Gastroesophageal sphincter (tissue), 4 donors: ENCODE measurements around the gene GUCA1A. TPM values are rescaled to one million over a fixed set of nuclear protein-coding genes. Genes with fewer than 3 reads are reported as not detected.
"Not testable (repeated sequence)": the region's sequence is repeated elsewhere in the genome, so short reads cannot be mapped to it uniquely, and the experiment has no call there.

Experiments
- ATAC-seq: fragments of 150-250 bp; one replicate; pipeline ENCODE4 v1.9.1; 2016; ENCODE audit warnings: mild to moderate bottlenecking, moderate library complexity
- H3K27ac ChIP-seq, 4 donors: fragments of 200-600 bp; sonication (generic) in 3 of 4; 1 replicate in 3 of 4; 2 replicates in 1 of 4; pipeline ENCODE4 v1.5.1; 2016 to 2019
- H3K27me3 ChIP-seq: fragments of 200-600 bp; sonication (generic); one replicate; pipeline ENCODE4 v1.5.1; 2019
- H3K36me3 ChIP-seq, 2 donors: fragments of 200-600 bp; sonication (generic); one replicate each; pipeline ENCODE4 v1.5.1; 2019; ENCODE audit warnings: control low read depth in 1 of 2
- H3K4me1 ChIP-seq, 3 donors: fragments of 200-600 bp; sonication (generic); 1 replicate in 2 of 3; 2 replicates in 1 of 3; pipeline ENCODE4 v1.5.1; 2016 to 2019; ENCODE audit warnings: control low read depth in 2 of 3
- H3K4me3 ChIP-seq, 2 donors: fragments of 200-600 bp; sonication (generic); one replicate each; pipeline ENCODE4 v1.5.1; 2019; ENCODE audit warnings: mild to moderate bottlenecking in 1 of 2, moderate library complexity in 1 of 2
- H3K9me3 ChIP-seq, 3 donors: fragments of 200-600 bp; sonication (generic); one replicate each; pipeline ENCODE4 v1.5.1; 2017 to 2019; ENCODE audit warnings: control low read depth in 2 of 3
- EP300 ChIP-seq: sonication (generic); formaldehyde crosslinking; IDR thresholded peaks from one replicate; pipeline ENCODE4 v1.6.1; 2017; ENCODE audit warnings: antibody characterized with exemption, mild to moderate bottlenecking
- POLR2A ChIP-seq, 2 donors: fragments of 450-650 bp; IDR thresholded peaks; one replicate each; pipeline ENCODE4 v1.6.1; 2017; ENCODE audit warnings: antibody characterized with exemption in 2 of 2, mild to moderate bottlenecking in 2 of 2, moderate library complexity in 1 of 2
- POLR2AphosphoS5 ChIP-seq: sonication (generic); formaldehyde crosslinking; IDR thresholded peaks from one replicate; pipeline ENCODE4 v1.6.1; 2017; ENCODE audit warnings: antibody characterized with exemption
- WGBS, 2 donors: methylation state at CpG; one replicate each; pipeline ENCODE4 v1.1.5; 2018; ENCODE audit warnings: low coverage in 1 of 2; 5-methylcytosine and 5-hydroxymethylcytosine counted together
- total RNA-seq, 4 donors: library from RNA; depleted of rRNA; stranded (reverse); fragments of >200 nt; gene quantifications; one replicate each; pipeline ENCODE4 v1.1.0, GENCODE V29; 2016
- TF ChIP-seq, protein P1 (sequence below), 4 experiments: fragments of 200-600 bp in 2 of 4; fragments of 450-650 bp in 2 of 4; sonication (generic) in 1 of 4; IDR thresholded peaks; one replicate each; pipeline ENCODE4 v1.5.1; 2017 to 2019; ENCODE audit warnings: antibody characterized with exemption in 4 of 4, mild to moderate bottlenecking in 2 of 4, moderate library complexity in 2 of 4

Gene GUCA1A
- total RNA-seq, 4 donors from 2014 or later, result 0.46 TPM; not detected in 3

DNA sequence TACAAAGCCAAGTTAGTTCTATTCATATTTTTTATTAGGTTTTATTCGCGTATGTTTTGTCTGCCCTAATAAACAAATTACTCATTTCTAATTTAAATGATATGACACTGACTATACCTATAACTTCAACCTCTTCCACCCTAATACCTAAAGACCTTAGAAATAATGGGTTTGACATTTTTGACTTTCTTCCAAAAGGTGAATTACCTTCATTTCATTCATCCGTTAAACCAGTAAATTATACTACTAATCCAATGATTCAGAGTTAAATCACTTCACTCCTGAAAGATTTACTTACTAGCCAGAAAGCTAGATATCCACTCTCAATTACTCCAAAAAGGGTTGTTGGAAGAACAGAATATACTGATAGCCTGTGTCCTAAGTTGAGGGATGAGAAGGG lies 39.3 kb downstream of the GUCA1A start:
- Histone ChIP-seq H3K27me3 (no peaks in the 10 kb centered on the region), H3K36me3 (peaks cover 8 to 64% of the 10 kb centered on the region in 2 donors), H3K4me1 (peaks cover 5 to 38% (median 6%) of the 10 kb centered on the region in 3 donors), H3K27ac (no peak overlapping the region), H3K4me3 (no peak overlapping the region), H3K9me3 (no peaks in the 10 kb centered on the region)
- TF ChIP-seq POLR2AphosphoS5, result no peak
- TF ChIP-seq, protein P1, sequence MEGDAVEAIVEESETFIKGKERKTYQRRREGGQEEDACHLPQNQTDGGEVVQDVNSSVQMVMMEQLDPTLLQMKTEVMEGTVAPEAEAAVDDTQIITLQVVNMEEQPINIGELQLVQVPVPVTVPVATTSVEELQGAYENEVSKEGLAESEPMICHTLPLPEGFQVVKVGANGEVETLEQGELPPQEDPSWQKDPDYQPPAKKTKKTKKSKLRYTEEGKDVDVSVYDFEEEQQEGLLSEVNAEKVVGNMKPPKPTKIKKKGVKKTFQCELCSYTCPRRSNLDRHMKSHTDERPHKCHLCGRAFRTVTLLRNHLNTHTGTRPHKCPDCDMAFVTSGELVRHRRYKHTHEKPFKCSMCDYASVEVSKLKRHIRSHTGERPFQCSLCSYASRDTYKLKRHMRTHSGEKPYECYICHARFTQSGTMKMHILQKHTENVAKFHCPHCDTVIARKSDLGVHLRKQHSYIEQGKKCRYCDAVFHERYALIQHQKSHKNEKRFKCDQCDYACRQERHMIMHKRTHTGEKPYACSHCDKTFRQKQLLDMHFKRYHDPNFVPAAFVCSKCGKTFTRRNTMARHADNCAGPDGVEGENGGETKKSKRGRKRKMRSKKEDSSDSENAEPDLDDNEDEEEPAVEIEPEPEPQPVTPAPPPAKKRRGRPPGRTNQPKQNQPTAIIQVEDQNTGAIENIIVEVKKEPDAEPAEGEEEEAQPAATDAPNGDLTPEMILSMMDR (IDR thresholded peaks at IDR 0.05), result no peak
- TF ChIP-seq EP300, result no peak
- no peak for TF ChIP-seq POLR2A (IDR thresholded peaks at IDR 0.05)
- ATAC-seq, result no peak
- 58 to 67% methylated on average over 3 of the region's 3 CpGs for WGBS, 2 donors

DNA sequence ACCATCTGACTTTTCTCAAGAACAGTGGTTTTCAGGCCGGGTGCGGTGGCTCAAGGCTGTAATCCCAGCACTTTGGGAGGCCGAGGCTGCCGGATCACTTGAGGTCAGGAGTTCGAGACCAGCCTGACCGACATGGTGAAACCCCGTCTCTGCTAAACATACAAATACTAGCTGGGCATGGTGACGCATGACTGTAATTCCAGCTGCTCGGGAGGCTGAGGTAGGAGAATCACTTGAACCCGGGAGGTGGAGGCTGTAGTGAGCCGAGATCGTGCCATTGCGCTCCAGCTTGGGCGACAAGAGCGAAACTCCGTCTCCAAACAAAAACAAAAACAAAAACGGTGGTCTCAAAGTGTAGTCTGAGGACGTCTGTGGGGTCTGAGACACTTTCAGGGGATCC lies 43.3 kb downstream of the GUCA1A start:
- H3K36me3 ChIP-seq, result peaks cover 0 to 27% of the 10 kb centered on the region in 2 donors
- H3K27me3 ChIP-seq, H3K27ac ChIP-seq, ATAC-seq, H3K9me3 ChIP-seq: not testable (repeated sequence)
- H3K4me1 ChIP-seq, result peaks cover 5 to 37% (median 6%) of the 10 kb centered on the region in 3 donors
- WGBS, 2 donors, result 53 to 82% methylated on average over 3 to 13 of the region's 18 CpGs
- H3K4me3 ChIP-seq, result peak overlapping the region in 1 of 2 donors; percentile 65

DNA sequence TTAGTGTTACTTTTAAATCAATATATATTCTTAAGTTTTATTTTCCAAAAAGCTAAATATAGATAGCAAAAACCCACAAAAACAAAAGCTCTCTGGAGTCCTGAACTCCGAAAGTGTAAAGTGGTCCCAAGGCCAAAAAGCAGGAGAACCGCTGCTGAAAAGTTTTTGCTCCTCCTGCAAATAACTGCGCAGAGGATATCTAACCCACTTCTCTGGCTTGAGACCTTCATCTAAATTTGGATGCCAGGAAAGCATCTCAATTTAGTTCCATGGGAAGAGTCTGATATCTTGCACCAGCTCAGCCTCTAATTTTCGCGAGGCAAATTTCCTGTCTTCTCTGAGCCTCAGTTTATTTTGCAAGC lies 44.0 kb downstream of the GUCA1A start:
- H3K4me1 ChIP-seq, result peaks cover 5 to 37% (median 6%) of the 10 kb centered on the region in 3 donors
- no peak for ATAC-seq
- H3K27ac ChIP-seq, result peak overlapping the region; percentile 48 to 83 (median 75)
- no peaks in the 10 kb centered on the region for H3K27me3 ChIP-seq
- TF ChIP-seq EP300 (no peak), POLR2A (IDR thresholded peaks at IDR 0.05) (no peak), POLR2AphosphoS5 (no peak)
- TF ChIP-seq, protein P1 (IDR thresholded peaks at IDR 0.05), result no peak
- WGBS, 2 donors, result 0 to 2% methylated on average over 5 of the region's 5 CpGs
- no peaks in the 10 kb centered on the region for H3K9me3 ChIP-seq
- peaks cover 0 to 21% of the 10 kb centered on the region in 2 donors for H3K36me3 ChIP-seq
- peak overlapping the region; percentile 65 to 84 for H3K4me3 ChIP-seq

DNA sequence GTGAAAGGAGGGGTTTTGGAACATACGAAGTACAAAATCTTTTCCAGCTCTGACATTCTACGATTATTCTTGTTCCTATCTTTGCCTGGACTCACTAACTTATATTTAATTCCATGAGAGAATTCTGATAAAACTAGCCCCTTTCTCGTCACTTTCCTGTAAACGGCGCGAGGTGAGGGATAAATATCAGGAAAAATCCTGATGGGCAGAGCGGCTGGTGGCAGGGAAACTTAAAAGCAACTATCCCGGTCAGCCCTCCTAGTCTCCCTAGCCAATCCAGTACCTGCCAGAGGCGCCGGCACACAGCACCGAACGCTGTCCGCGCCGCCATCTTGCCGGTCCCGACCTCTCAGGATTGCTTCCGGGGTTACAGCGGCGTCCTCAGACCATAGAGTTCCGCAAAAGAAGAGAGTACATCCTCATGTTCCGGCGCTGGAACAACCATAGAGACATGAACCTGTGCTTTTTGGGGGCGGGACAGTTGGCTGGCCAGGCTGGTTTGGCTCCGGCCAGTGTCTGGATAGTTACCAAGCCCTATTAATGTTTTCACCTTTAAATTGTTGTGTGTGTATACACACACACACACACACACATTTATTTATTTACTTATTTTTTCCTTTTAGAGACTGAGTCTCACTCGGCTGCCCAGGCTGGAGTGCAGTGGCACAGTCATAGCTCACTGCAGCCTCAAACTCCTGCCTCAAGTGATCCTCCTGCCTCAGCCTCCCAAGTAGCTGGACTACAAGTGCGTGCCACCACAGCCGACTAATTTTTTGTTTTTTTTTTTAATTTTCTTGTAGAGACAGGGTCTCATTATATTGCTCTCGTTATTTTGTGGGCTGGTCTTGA lies 44.6 kb downstream of the GUCA1A start, which contains the start of gene MRPS10:
MRPS10 (minus strand) TSS at position 343 of the 849 bp plus-strand sequence; CDS start at position 331, 12 bp downstream.
- H3K9me3 ChIP-seq, result no peaks in the 10 kb centered on the region
- H3K27ac ChIP-seq, result peak within 1 kb of the TSS; percentile 48 to 83 (median 75)
- H3K27me3 ChIP-seq, result no peaks in the 10 kb centered on the region
- TF ChIP-seq EP300 (no peak), POLR2AphosphoS5 (peak; percentile 95), POLR2A (IDR thresholded peaks at IDR 0.05) (peak; percentile 82 to 83)
- TF ChIP-seq, protein P1 (IDR thresholded peaks at IDR 0.05), result peak in 1 of 4 experiments; percentile 30
- H3K4me1 ChIP-seq, result peaks cover 5 to 37% (median 6%) of the 10 kb centered on the region in 3 donors
- WGBS, 2 donors, result 18 to 37% methylated on average over 6 to 15 of the region's 29 CpGs
- peaks cover 0 to 15% of the 10 kb centered on the region in 2 donors for H3K36me3 ChIP-seq
- peak within 1 kb of the TSS; percentile 65 to 84 for H3K4me3 ChIP-seq
- ATAC-seq, result peak; percentile 99

DNA sequence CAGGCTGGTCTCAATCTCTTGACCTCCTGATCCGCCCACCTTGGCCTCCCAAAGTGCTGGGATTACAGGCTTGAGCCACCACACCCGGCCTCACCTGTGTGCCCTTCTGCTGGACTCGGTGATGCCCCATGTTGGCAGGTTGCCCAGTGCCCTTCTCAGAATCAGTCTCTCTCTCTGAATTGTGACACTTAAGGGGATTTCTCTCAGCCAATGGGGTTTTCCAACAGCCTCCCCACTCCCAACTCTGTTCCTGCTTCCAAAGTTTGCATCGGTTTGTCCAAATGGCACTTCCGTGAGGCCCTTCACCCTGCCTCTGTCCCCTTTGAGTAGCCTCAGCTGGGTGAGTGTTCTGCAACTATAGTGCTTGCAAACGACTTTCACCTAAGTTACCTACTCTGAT lies 47.6 kb downstream of the GUCA1A start:
- Histone ChIP-seq H3K4me1 (peaks cover 5 to 22% (median 6%) of the 10 kb centered on the region in 3 donors), H3K27ac (no peak overlapping the region), H3K36me3 (no peaks in the 10 kb centered on the region), H3K27me3 (no peaks in the 10 kb centered on the region), H3K4me3 (no peak overlapping the region), H3K9me3 (no peaks in the 10 kb centered on the region)
- TF ChIP-seq POLR2AphosphoS5 (no peak), POLR2A (IDR thresholded peaks at IDR 0.05) (no peak), EP300 (no peak)
- TF ChIP-seq, protein P1 (IDR thresholded peaks at IDR 0.05), result no peak
- WGBS, 2 donors, result 49 to 58% methylated on average over 3 to 5 of the region's 6 CpGs
- ATAC-seq, result no peak
